Spinal cord (tissue), 10 donors: ENCODE measurements around the gene TRIM40. TPM values are rescaled to one million over a fixed set of nuclear protein-coding genes. Genes with fewer than 3 reads are reported as not detected.

Source experiments
- DNase-seq, 6 donors: peaks; one replicate each; pipeline versions ENCODE4 v3.0.0 to v3.0.0-alpha.2; 2013 to 2015; ENCODE audit warnings: low spot score in 6 of 6, low read depth in 4 of 6
- H3K27ac ChIP-seq: one replicate; pipeline ENCODE4 v1.5.1; 2013; ENCODE audit warnings: low read depth, low read length, control low read depth
- H3K27me3 ChIP-seq: one replicate; pipeline ENCODE4 v1.6.1; 2013; ENCODE audit warnings: low read length; ENCODE audit not compliant: control insufficient read depth, insufficient read depth
- H3K36me3 ChIP-seq: one replicate; pipeline ENCODE4 v1.6.1; 2013; ENCODE audit warnings: low read length; ENCODE audit not compliant: control insufficient read depth, insufficient read depth
- H3K4me1 ChIP-seq: one replicate; pipeline ENCODE4 v1.6.1; 2013; ENCODE audit warnings: low read length; ENCODE audit not compliant: control insufficient read depth, insufficient read depth
- H3K4me3 ChIP-seq: one replicate; pipeline ENCODE4 v1.5.1; 2013; ENCODE audit warnings: low read depth, low read length, control low read depth
- H3K9me3 ChIP-seq: one replicate; pipeline ENCODE4 v1.6.1; 2013; ENCODE audit warnings: low read length; ENCODE audit not compliant: control insufficient read depth, insufficient read depth
- WGBS: methylation state at CpG from one replicate; pipeline ENCODE4 v1.1.5; 2013; ENCODE audit warnings: missing lambda C conversion rate; ENCODE audit not compliant: insufficient coverage; 5-methylcytosine and 5-hydroxymethylcytosine counted together
- polyA plus RNA-seq, 2 donors: library from polyadenylated mRNA; unstranded; fragments of 120-200 nt; gene quantifications; one replicate each; pipeline ENCODE4 v1.2.1, GENCODE V29; 2013; ENCODE audit not compliant: insufficient read length in 2 of 2
- total RNA-seq, 2 donors: library from RNA; depleted of rRNA in 1 of 2; stranded (reverse); fragments of 120-200 nt in 1 of 2; fragments of >200 nt in 1 of 2; gene quantifications; one replicate each; pipeline versions ENCODE4 v1.2.3 to v1.2.4, GENCODE V29; 2013 to 2014
- donor health status: healthy.

Gene TRIM40
- total and polyA plus RNA-seq, 4 donors: 0.17 to 0.19 TPM; not detected in 2

GRCh38 chr6:30171677-30172471, 35.9 kb downstream of the TRIM40 start:
- H3K36me3 ChIP-seq: no peaks in the 10 kb centered on the region
- H3K4me1 ChIP-seq: peaks cover 12% of the 10 kb centered on the region
- no peak overlapping the region for H3K27ac ChIP-seq
- H3K27me3 ChIP-seq: peaks cover 49% of the 10 kb centered on the region
- DNase-seq: peak in 2 of 6 donors; percentile 8 to 9
- 2% methylated on average over 62 of the region's 62 CpGs for WGBS
- H3K4me3 ChIP-seq: no peak overlapping the region
- no peaks in the 10 kb centered on the region for H3K9me3 ChIP-seq

GRCh38 chr6:30172681-30173080, 36.7 kb downstream of the TRIM40 start:
- H3K36me3 ChIP-seq: no peaks in the 10 kb centered on the region
- no peak overlapping the region for H3K4me3 ChIP-seq
- no peak overlapping the region for H3K27ac ChIP-seq
- peaks cover 49% of the 10 kb centered on the region for H3K27me3 ChIP-seq
- no peaks in the 10 kb centered on the region for H3K9me3 ChIP-seq
- peaks cover 12% of the 10 kb centered on the region for H3K4me1 ChIP-seq
- DNase-seq: no peak
- WGBS: 76% methylated on average over 3 of the region's 4 CpGs

- Histone ChIP-seq H3K4me1 (peaks cover 12% of the 10 kb centered on the region), H3K27me3 (peaks cover 32% of the 10 kb centered on the region), H3K27ac (no peak overlapping the region), H3K9me3 (peaks cover 2% of the 10 kb centered on the region), H3K36me3 (no peaks in the 10 kb centered on the region), H3K4me3 (no peak overlapping the region)
- DNase-seq: no peak
- no CpG with 5 or more reads among the region's 2 CpGs for WGBS
Measured at GRCh38 chr6:30175765-30176164, 39.8 kb downstream of the TRIM40 start.

GRCh38 chr6:30178837-30179236, 42.9 kb downstream of the TRIM40 start:
- Histone ChIP-seq H3K36me3 (no peaks in the 10 kb centered on the region), H3K4me3 (no peak overlapping the region), H3K9me3 (peaks cover 2% of the 10 kb centered on the region), H3K4me1 (no peaks in the 10 kb centered on the region), H3K27me3 (peaks cover 8% of the 10 kb centered on the region), H3K27ac (no peak overlapping the region)
- no CpG with 5 or more reads among the region's 1 CpG for WGBS
- DNase-seq: no peak

- no peak overlapping the region for H3K27ac ChIP-seq
- H3K27me3 ChIP-seq: peaks cover under 1% of the 10 kb centered on the region
- H3K36me3 ChIP-seq: peaks cover 8% of the 10 kb centered on the region
- H3K4me1 ChIP-seq: no peaks in the 10 kb centered on the region
- no peak overlapping the region for H3K4me3 ChIP-seq
- H3K9me3 ChIP-seq: peaks cover 2% of the 10 kb centered on the region
- no peak for DNase-seq
- no CpG with 5 or more reads among the region's 1 CpG for WGBS
Measured at GRCh38 chr6:30180145-30180544, 44.2 kb downstream of the TRIM40 start.

GRCh38 chr6:30184417-30185031, 48.6 kb downstream of the TRIM40 start:
- peaks cover 2% of the 10 kb centered on the region for H3K9me3 ChIP-seq
- H3K36me3 ChIP-seq: peaks cover 37% of the 10 kb centered on the region
- no peak for DNase-seq
- H3K27me3 ChIP-seq: no peaks in the 10 kb centered on the region
- H3K4me3 ChIP-seq: no peak overlapping the region
- WGBS: 94% methylated on average over 2 of the region's 5 CpGs
- no peak overlapping the region for H3K27ac ChIP-seq
- H3K4me1 ChIP-seq: no peaks in the 10 kb centered on the region

- WGBS: 96% methylated on average over 19 of the region's 20 CpGs
- H3K4me1 ChIP-seq: no peaks in the 10 kb centered on the region
- peaks cover 47% of the 10 kb centered on the region for H3K36me3 ChIP-seq
- H3K27me3 ChIP-seq: no peaks in the 10 kb centered on the region
- no peaks in the 10 kb centered on the region for H3K9me3 ChIP-seq
- H3K4me3 ChIP-seq: no peak overlapping the region
- no peak for DNase-seq
- H3K27ac ChIP-seq: no peak overlapping the region
Measured at GRCh38 chr6:30185846-30186484, 50.0 kb downstream of the TRIM40 start.

GRCh38 chr6:30188541-30188940, 52.6 kb downstream of the TRIM40 start:
- no peaks in the 10 kb centered on the region for H3K4me1 ChIP-seq
- no peaks in the 10 kb centered on the region for H3K9me3 ChIP-seq
- WGBS: 94% methylated on average over 5 of the region's 5 CpGs
- peaks cover 58% of the 10 kb centered on the region for H3K36me3 ChIP-seq
- H3K27me3 ChIP-seq: no peaks in the 10 kb centered on the region
- no peak overlapping the region for H3K27ac ChIP-seq
- DNase-seq: no peak
- no peak overlapping the region for H3K4me3 ChIP-seq

GRCh38 chr6:30192076-30192475, 56.1 kb downstream of the TRIM40 start:
- H3K36me3 ChIP-seq: peaks cover 60% of the 10 kb centered on the region
- DNase-seq: no peak
- H3K27me3 ChIP-seq: no peaks in the 10 kb centered on the region
- 95% methylated on average over 7 of the region's 7 CpGs for WGBS
- H3K27ac ChIP-seq: no peak overlapping the region
- H3K9me3 ChIP-seq: no peaks in the 10 kb centered on the region
- H3K4me3 ChIP-seq: no peak overlapping the region
- H3K4me1 ChIP-seq: no peaks in the 10 kb centered on the region
